GM12878 (cell line): ENCODE results near the gene AGTPBP1. TPM values are rescaled to one million over a fixed set of nuclear protein-coding genes. Genes with fewer than 3 reads are reported as not detected.
"Not testable (repeated sequence)": the region's sequence is repeated elsewhere in the genome, so short reads cannot be mapped to it uniquely, and the experiment has no call there.

Experiments
- ATAC-seq: fragments of 200-7000 bp; cut with Tn5 transposase; 3 replicates; pipeline ENCODE4 v1.9.1; 2020; ENCODE audit warnings: mild to moderate bottlenecking, moderate library complexity
- BruUV-seq: library from RNA; stranded (reverse); fragments of 400-500 nt; replicated peaks from 2 replicates; lab custom pipeline; 2021; lab: Mats Ljungman, UMichigan
- CTCF ChIA-PET: fragments of 300-600 bp; sonication (Branson Sonifier 250); formaldehyde crosslinking; extraction: SDS; loops from one replicate; lab custom pipeline; 2021; ENCODE audit warnings: inconsistent platforms; lab: Yijun Ruan, JAX
- POLR2A ChIA-PET: fragments of 350-600 bp; formaldehyde crosslinking; extraction: SDS; loops from one replicate; lab custom pipeline; 2021; ENCODE audit warnings: inconsistent platforms; lab: Charles Lee
- RAD21 ChIA-PET: fragments of 300-600 bp; sonication (Branson Sonifier 250); formaldehyde crosslinking; loops from one replicate; lab custom pipeline; 2023; ENCODE audit warnings: antibody characterized with exemption; ENCODE audit not compliant: unreplicated experiment; lab: Charles Lee
- SMC1A ChIA-PET: fragments of 300-600 bp; sonication (Branson Sonifier 250); formaldehyde crosslinking; loops from one replicate; lab custom pipeline; 2023; ENCODE audit not compliant: unreplicated experiment, uncharacterized antibody; lab: Charles Lee
- DNase-seq: peaks from one replicate; pipeline ENCODE4 v3.0.0-alpha.2; 2011; ENCODE audit warnings: low read depth, low spot score
- FAIRE-seq: peaks from 3 replicates; lab custom pipeline; 2011; peaks lifted over from hg19 to GRCh38; lab: Jason Lieb, UNC
- H2AFZ ChIP-seq: 2 replicates; pipeline ENCODE4 v1.6.0; 2011; ENCODE audit warnings: low read depth, low read length, control low read depth; ENCODE audit not compliant: control insufficient read depth
- H3K27ac ChIP-seq: 2 replicates; pipeline ENCODE4 v1.5.1; 2011; ENCODE audit warnings: control low read depth; ENCODE audit not compliant: control insufficient read depth, insufficient read depth
- H3K27me3 ChIP-seq, 2 experiments: replicated peaks in 1 of 2; 2 replicates each; pipeline versions ENCODE4 v1.6.0 to v1.6.1; 2011; ENCODE audit warnings: low read length in 1 of 2; ENCODE audit not compliant: control insufficient read depth in 2 of 2, insufficient read depth in 2 of 2
- H3K36me3 ChIP-seq, 2 experiments: 2 replicates each; pipeline ENCODE4 v1.5.1; 2011; ENCODE audit warnings: low read length in 1 of 2; ENCODE audit not compliant: control insufficient read depth in 2 of 2, insufficient read depth in 2 of 2
- H3K4me1 ChIP-seq: 2 replicates; pipeline ENCODE4 v1.6.1; 2011; ENCODE audit warnings: mild to moderate bottlenecking, low read length, moderate library complexity, mixed read lengths; ENCODE audit not compliant: control insufficient read depth, insufficient read depth
- H3K4me2 ChIP-seq: 2 replicates; pipeline ENCODE4 v1.6.0; 2011; ENCODE audit warnings: control low read depth; ENCODE audit not compliant: control insufficient read depth, insufficient read depth
- H3K4me3 ChIP-seq: fragments of 200-600 bp; sonication (generic); 2 replicates; pipeline ENCODE4 v1.5.1; 2016
- H3K79me2 ChIP-seq: 2 replicates; pipeline ENCODE4 v1.6.0; 2011; ENCODE audit warnings: low read length; ENCODE audit not compliant: control insufficient read depth, insufficient read depth
- H3K9ac ChIP-seq: 2 replicates; pipeline ENCODE4 v1.8.0; 2011; ENCODE audit warnings: low read length, control low read depth, mixed read lengths; ENCODE audit not compliant: control insufficient read depth, insufficient read depth
- H3K9me3 ChIP-seq: replicated peaks from 3 replicates; pipeline ENCODE4 v1.5.1; 2011; ENCODE audit warnings: mild to moderate bottlenecking, low read length; ENCODE audit not compliant: control insufficient read depth, insufficient read depth
- H4K20me1 ChIP-seq: 2 replicates; pipeline ENCODE4 v1.6.0; 2011; ENCODE audit not compliant: control insufficient read depth, insufficient read depth
- BCL11A ChIP-seq: IDR thresholded peaks from 2 replicates; pipeline ENCODE4 v1.6.1; 2011; ENCODE audit warnings: low read depth, low read length
- NFXL1 ChIP-seq: fragments of 450-650 bp; IDR thresholded peaks from 2 replicates; pipeline ENCODE4 v1.6.1; 2017; ENCODE audit warnings: antibody characterized with exemption, mild to moderate bottlenecking, borderline replicate concordance
- RAD21 ChIP-seq: IDR thresholded peaks from 2 replicates; pipeline ENCODE4 v1.6.1; 2011; ENCODE audit warnings: mild to moderate bottlenecking, low read depth, low read length, moderate library complexity; ENCODE audit not compliant: insufficient read depth
- SMARCA5 ChIP-seq: fragments of 450-650 bp; IDR thresholded peaks from 2 replicates; pipeline ENCODE4 v1.6.1; 2017; ENCODE audit warnings: mild to moderate bottlenecking
- WGBS: methylation state at CpG from one replicate; pipeline ENCODE4 v1.1.6; 2016; ENCODE audit warnings: low lambda C conversion rate; ENCODE audit not compliant: insufficient replicate concordance, insufficient coverage; ENCODE audit errors: missing lambda C conversion rate; 5-methylcytosine and 5-hydroxymethylcytosine counted together
- in situ Hi-C: fragments of 300-500 bp; cut with MboI; formaldehyde crosslinking; loops from 9 replicates; pipeline ENCODE4 v1.14.3; 2018; ENCODE audit warnings: mixed read lengths
- intact Hi-C: fragments of 100-400 bp; cut with micrococcal nuclease; formaldehyde crosslinking; loops from one replicate; pipeline ENCODE4 v1.14.2; 2022; ENCODE audit not compliant: unreplicated experiment
- polyA plus RNA-seq, 11 experiments: library from polyadenylated mRNA; depleted of rRNA in 4 of 11; unstranded in 6 of 11; stranded (reverse) in 5 of 11; fragments of >200 nt; fragmentation: Nextera tagmentation in 4 of 11; fragmentation: Illumina TruSeq in 1 of 11; extraction: Ambion mirVana in 4 of 11; extraction: Trizol in 1 of 11; gene quantifications; 1 replicate in 1 of 11; 2 replicates in 10 of 11; pipeline versions ENCODE4 v1.2.1 to v1.2.3, GENCODE V29; 2011 to 2016; ENCODE audit warnings: inconsistent platforms in 2 of 11, missing spikeins in 2 of 11, low read depth in 1 of 11
- total RNA-seq, 4 experiments: library from RNA; depleted of rRNA in 3 of 4; stranded (reverse); fragments of >200 nt in 3 of 4; fragmentation: Illumina TruSeq in 1 of 4; extraction: Trizol in 1 of 4; gene quantifications; 2 replicates each; pipeline versions ENCODE4 v1.2.1 to v1.2.3, GENCODE V29; 2013 to 2021

Gene AGTPBP1
- total and polyA plus RNA-seq, 10 of the 15 experiments (the other 5 are each of a cell fraction or from before 2014, with no cell fraction given) = 6.1 to 35.2 (median 20.0) TPM

DNA sequence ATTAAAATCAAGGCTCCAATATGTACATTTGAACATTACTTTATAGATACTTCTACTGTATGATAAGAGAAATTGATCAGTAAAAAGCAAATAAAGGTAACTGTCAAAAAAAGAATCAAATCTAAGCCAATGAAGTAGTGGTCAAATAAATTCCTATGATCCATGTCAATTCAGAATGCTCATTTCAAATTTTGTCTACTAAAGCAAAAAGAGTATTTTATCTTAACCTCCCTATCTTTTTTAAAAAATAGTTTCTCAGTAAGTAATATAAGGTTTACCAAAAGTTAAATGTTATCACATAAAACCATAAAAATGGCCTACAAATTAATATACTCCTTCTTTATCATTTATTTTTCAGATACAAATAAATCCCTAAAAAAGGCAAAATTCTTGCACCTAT is 165.9 kb downstream of the AGTPBP1 start:
- FAIRE-seq (no peak), DNase-seq (no peak), ATAC-seq (no peak)
- TF ChIP-seq RAD21 = no peak
- TF ChIP-seq BCL11A = no peak
- TF ChIP-seq NFXL1 = no peak
- TF ChIP-seq SMARCA5 = no peak
- Histone ChIP-seq H3K79me2 (no peaks in the 10 kb centered on the region), H3K9me3 (no peaks in the 10 kb centered on the region), H2AFZ (no peak overlapping the region), H3K27ac (no peak overlapping the region), H3K36me3 (no peaks in the 10 kb centered on the region), H3K4me3 (no peak overlapping the region), H3K4me1 (no peaks in the 10 kb centered on the region), H3K4me2 (no peak overlapping the region), H3K9ac (no peak overlapping the region), H4K20me1 (no peaks in the 10 kb centered on the region), H3K27me3 (no peaks in the 10 kb centered on the region)
- in situ Hi-C loops = no loop called here
- intact Hi-C loops = no loop called here
- RAD21 ChIA-PET = no interaction called here
- POLR2A ChIA-PET = no interaction called here
- SMC1A ChIA-PET = no interaction called here
- CTCF ChIA-PET = interaction anchor here (2.0 kb wide), 1 partner anchor 35 kb away, joined by 10 read pairs; no protein-coding TSS in a partner anchor
- no TSS peak for BruUV-seq

DNA sequence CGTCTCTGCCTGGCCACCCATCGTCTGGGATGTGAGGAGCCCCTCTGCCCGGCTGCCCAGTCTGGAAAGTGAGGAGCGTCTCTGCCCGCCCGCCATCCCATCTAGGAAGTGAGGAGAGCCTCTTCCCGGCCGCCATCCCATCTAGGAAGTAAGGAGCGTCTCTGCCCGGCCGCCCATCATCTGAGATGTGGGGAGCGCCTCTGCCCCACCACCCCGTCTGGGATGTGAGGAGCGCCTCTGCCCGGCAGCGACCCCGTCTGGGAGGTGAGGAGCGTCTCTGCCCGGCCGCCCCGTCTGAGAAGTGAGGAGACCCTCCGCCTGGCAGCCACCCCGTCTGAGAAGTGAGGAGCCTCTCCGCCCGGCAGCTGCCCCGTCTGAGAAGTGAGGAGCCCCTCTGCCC is 168.2 kb downstream of the AGTPBP1 start:
- intact Hi-C loops = loop anchor here (5.0 kb wide), 1 partner anchor 51 kb away; no protein-coding TSS in a partner anchor

DNA sequence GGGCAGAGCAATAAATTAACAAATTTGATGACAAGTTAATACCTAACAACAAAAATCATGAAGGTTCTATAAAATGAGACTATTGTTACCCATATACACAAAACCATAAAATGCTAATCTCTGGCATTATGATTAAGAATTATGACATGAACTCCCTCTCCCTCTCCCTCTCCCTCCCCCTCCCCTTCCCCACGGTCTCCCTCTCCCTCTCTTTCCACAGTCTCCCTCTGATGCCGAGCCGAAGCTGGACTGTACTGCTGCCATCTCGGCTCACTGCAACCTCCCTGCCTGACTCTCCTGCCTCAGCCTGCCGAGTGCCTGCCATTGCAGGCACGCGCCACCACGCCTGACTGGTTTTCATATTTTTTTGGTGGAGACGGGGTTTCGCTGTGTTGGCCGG is 168.8 kb downstream of the AGTPBP1 start:
- not testable (repeated sequence) for DNase-seq

More for the DNA sequence above, 168.2 kb downstream of the AGTPBP1 start:
- 96% methylated on average over 17 of the region's 26 CpGs for WGBS
- H3K36me3 ChIP-seq, H3K27ac ChIP-seq, H3K9ac ChIP-seq, H3K9me3 ChIP-seq, ATAC-seq, CTCF ChIA-PET, POLR2A ChIA-PET, H3K27me3 ChIP-seq, H3K4me1 ChIP-seq, BruUV-seq, H4K20me1 ChIP-seq, FAIRE-seq, RAD21 ChIA-PET, H2AFZ ChIP-seq, DNase-seq, in situ Hi-C loops, H3K4me3 ChIP-seq, H3K4me2 ChIP-seq, SMC1A ChIA-PET, H3K79me2 ChIP-seq: not testable (repeated sequence)

More for the DNA sequence above, 168.8 kb downstream of the AGTPBP1 start:
- RAD21 ChIA-PET, POLR2A ChIA-PET, H3K9me3 ChIP-seq, H3K9ac ChIP-seq, H3K4me1 ChIP-seq, in situ Hi-C loops, H3K4me2 ChIP-seq, FAIRE-seq, H3K79me2 ChIP-seq, SMC1A ChIA-PET, H3K27me3 ChIP-seq, CTCF ChIA-PET, BruUV-seq, H3K4me3 ChIP-seq, H3K36me3 ChIP-seq, H2AFZ ChIP-seq, H4K20me1 ChIP-seq, H3K27ac ChIP-seq, ATAC-seq: not testable (repeated sequence)
- WGBS = 95% methylated on average over 11 of the region's 11 CpGs
- intact Hi-C loops = loop anchor here (5.0 kb wide), 1 partner anchor 51 kb away; no protein-coding TSS in a partner anchor
